ENCODE results near the gene ATXN10.
"Not testable (repeated sequence)": the region's sequence is repeated elsewhere in the genome, so short reads cannot be mapped to it uniquely, and the experiment has no call there.

The ATXN10 gene

GRCh38 chr22:45714390-45714789 is 42.8 kb downstream of the ATXN10 start:
- DNase-seq: not testable (repeated sequence)

- DNase-seq: no peak
Measured at GRCh38 chr22:45717789-45718188, 46.2 kb downstream of the ATXN10 start.

- no peak for DNase-seq
Measured at GRCh38 chr22:45718391-45718790, 46.8 kb downstream of the ATXN10 start.

GRCh38 chr22:45720839-45721378 is 49.3 kb downstream of the ATXN10 start:
- DNase-seq: no peak

GRCh38 chr22:45722006-45722405 is 50.4 kb downstream of the ATXN10 start:
- no peak for DNase-seq

- no peak for DNase-seq
Measured at GRCh38 chr22:45726081-45726480, 54.4 kb downstream of the ATXN10 start.

- DNase-seq: no peak
Measured at GRCh38 chr22:45731041-45731797, 59.6 kb downstream of the ATXN10 start.

GRCh38 chr22:45731798-45732495 is 60.3 kb downstream of the ATXN10 start:
- DNase-seq: no peak

GRCh38 chr22:45735273-45735672 is 63.6 kb downstream of the ATXN10 start:
- DNase-seq: no peak

- DNase-seq: no peak
Measured at GRCh38 chr22:45738206-45738605, 66.6 kb downstream of the ATXN10 start.

GRCh38 chr22:45740236-45740635 is 68.6 kb downstream of the ATXN10 start:
- DNase-seq: no peak

- no peak for DNase-seq
Measured at GRCh38 chr22:45742866-45743450, 71.3 kb downstream of the ATXN10 start.

GRCh38 chr22:45743687-45744086 is 72.1 kb downstream of the ATXN10 start:
- DNase-seq: no peak

- DNase-seq: no peak
Measured at GRCh38 chr22:45744442-45744841, 72.8 kb downstream of the ATXN10 start.

GRCh38 chr22:45750626-45751025 is 79.0 kb downstream of the ATXN10 start:
- DNase-seq: no peak

GRCh38 chr22:45752036-45752435 is 80.4 kb downstream of the ATXN10 start:
- DNase-seq: no peak

- no peak for DNase-seq
Measured at GRCh38 chr22:45754822-45755221, 83.2 kb downstream of the ATXN10 start.

- no peak for DNase-seq
Measured at GRCh38 chr22:45756558-45756957, 84.9 kb downstream of the ATXN10 start.

- no peak for DNase-seq
Measured at GRCh38 chr22:45757068-45757467, 85.4 kb downstream of the ATXN10 start.

- DNase-seq: no peak
Measured at GRCh38 chr22:45757936-45758335, 86.3 kb downstream of the ATXN10 start.

- no peak for DNase-seq
Measured at GRCh38 chr22:45758603-45759002, 87.0 kb downstream of the ATXN10 start.

- DNase-seq: no peak
Measured at GRCh38 chr22:45760682-45761081, 89.0 kb downstream of the ATXN10 start.

GRCh38 chr22:45762545-45763235 is 91.1 kb downstream of the ATXN10 start:
- no peak for DNase-seq

Measured in activated gamma-delta T cell (primary cell).